Measurements from ENCODE around the gene CAMK2B.

DNA sequence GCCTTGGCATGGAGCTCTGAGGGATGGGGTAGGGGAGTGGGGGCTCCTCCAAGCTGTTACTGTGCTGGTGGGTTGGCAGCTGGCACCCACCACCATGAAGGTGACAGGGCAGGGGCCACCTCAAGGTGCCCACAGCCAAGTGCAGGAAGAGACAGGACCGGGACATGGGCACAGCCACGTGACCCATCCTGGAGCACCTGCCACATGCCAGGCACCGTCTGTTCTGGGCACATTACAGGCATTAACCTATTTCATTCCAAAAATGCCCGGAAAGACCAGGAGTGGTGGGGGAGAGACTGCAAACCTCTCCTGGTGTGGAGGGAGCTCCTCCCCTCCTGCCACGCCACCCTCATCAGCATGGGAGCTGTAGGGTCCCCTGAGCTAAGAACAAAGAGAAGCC, 56.7 kb downstream of the CAMK2B start:
- TF ChIP-seq GATA2 (IDR thresholded peaks at IDR 0.05; ENCODE audit: low read depth, low read length): no peak
- no peak for TF ChIP-seq GATA3 (IDR thresholded peaks at IDR 0.05; ENCODE audit: low read depth, low read length)
